ENCODE measurements around the gene TCF7L2.
"Not testable (repeated sequence)": the region's sequence is repeated elsewhere in the genome, so short reads cannot be mapped to it uniquely, and the experiment has no call there.

Gene TCF7L2

DNA sequence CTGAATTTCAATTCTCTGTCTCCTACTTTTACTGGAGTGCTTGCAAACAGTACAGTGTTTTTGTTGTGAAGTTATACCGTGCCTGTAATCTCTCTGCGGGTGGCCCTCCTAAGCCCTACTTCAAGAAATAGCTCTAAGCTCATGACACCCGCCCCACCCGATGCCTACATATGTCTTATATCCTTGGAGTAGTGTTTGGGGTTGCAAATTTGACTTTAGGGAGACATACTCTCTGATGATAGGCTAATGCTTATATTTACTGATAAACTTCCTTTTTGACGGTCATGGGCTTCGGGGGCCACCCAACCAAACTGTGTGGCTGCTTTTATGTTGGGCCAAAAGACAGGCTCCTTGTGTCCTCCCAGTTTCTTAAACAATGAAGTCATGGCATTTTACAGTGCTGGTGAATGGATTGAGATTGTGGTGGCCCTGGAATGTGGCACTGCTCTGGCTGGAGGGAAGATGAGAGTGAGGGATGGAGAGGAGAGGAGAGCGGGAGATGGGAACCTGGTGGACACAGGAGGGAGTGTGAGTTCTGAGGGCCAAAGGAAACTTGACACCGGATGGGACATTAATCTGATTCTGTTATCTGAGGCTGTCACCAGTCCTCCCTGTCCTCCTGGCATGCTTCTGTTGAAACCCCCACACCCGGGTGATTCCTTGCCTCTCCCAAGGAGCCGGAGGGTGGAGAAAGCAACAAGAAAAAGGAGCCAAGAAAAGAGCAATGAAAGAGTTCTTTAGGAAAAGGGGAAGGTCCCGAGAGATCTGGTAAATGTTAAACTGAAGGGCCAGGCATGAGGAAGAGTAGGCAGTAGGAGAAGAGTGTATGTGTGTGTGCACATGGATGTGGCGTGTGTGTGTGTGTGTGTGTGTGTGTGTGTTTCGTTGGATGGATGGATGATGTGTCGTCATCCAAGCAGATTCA, 113.3 kb downstream of the TCF7L2 start:
- TF ChIP-seq, protein P1, sequence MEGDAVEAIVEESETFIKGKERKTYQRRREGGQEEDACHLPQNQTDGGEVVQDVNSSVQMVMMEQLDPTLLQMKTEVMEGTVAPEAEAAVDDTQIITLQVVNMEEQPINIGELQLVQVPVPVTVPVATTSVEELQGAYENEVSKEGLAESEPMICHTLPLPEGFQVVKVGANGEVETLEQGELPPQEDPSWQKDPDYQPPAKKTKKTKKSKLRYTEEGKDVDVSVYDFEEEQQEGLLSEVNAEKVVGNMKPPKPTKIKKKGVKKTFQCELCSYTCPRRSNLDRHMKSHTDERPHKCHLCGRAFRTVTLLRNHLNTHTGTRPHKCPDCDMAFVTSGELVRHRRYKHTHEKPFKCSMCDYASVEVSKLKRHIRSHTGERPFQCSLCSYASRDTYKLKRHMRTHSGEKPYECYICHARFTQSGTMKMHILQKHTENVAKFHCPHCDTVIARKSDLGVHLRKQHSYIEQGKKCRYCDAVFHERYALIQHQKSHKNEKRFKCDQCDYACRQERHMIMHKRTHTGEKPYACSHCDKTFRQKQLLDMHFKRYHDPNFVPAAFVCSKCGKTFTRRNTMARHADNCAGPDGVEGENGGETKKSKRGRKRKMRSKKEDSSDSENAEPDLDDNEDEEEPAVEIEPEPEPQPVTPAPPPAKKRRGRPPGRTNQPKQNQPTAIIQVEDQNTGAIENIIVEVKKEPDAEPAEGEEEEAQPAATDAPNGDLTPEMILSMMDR (conservative IDR thresholded peaks at IDR 0.05): no peak
- no peak overlapping the region for H3K27ac ChIP-seq

DNA sequence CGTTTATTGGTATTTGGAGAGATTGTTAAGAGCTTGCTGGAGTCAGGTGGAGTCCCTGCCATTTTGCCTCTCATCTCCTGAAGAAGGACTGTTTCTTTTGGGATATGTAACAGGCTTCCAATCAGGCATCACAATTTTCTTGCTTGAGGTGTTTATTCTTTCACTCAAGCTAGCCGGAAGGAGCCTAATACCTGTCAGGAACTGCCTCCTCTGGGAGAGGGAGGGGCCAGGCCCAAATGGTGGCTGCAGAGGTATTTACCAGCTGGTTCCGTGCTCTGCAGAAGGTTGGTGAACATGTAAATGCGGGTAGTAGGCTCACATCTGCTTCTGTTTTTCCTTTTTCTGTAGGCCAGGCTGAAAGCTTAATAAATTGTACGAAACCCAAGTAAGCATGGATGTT, 114.0 kb downstream of the TCF7L2 start:
- H3K27ac ChIP-seq: no peak overlapping the region
- TF ChIP-seq, protein P1 (conservative IDR thresholded peaks at IDR 0.05): no peak

DNA sequence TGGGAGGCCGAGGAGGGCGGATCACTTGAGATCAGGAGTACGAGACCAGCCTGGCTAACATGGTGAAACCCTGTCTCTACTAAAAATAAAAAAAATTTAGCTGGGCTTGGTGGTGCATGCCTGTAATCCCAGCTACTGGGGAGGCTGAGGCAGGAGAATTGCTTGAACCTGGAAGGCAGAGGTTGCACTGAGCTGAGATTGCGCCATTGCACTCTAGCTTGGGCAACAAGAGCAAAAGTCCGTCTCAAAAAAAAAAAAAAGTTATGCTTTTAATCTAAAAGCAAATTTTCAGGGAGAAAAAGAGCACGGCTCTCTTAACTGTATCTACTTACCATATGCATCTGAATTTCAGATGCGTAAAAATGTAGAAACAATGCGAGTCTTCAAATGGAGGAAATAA, 116.1 kb downstream of the TCF7L2 start:
- H3K27ac ChIP-seq: not testable (repeated sequence)

DNA sequence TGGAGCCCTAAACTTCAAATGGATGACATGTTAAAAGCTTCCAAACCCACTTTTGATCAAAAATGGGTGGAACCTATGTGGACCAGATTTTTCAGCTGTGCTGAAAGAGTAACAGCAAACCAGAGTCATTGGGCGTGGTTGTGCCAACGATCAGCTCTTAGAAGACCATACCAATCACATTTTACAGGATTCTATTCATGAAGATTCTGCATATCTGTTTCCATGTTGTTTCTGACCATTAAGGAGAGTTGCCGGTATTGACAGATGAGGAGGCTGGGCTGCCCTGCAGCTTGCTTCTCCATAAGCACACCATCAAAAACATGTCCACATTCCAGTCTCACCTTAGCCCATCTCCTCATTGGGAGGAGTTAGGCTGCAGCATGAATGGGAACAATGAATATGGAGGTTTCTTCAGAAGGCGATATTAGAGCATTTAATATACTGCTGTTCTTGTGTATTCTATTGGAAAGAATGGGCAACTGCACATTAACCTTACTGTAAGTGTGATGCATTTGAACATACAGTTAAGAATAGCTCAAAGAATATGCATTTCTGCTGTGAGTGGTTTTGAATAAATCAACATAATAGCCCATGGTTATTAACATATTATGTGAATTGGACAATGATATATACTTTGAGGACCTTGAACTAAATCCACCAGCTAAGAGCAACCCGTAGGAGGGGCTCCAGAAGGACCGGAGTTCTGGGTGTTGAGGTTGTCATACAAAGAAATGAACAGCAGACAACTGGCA, 116.7 kb downstream of the TCF7L2 start:
- TF ChIP-seq, protein P1 (conservative IDR thresholded peaks at IDR 0.05): no peak
- no peak overlapping the region for H3K27ac ChIP-seq

DNA sequence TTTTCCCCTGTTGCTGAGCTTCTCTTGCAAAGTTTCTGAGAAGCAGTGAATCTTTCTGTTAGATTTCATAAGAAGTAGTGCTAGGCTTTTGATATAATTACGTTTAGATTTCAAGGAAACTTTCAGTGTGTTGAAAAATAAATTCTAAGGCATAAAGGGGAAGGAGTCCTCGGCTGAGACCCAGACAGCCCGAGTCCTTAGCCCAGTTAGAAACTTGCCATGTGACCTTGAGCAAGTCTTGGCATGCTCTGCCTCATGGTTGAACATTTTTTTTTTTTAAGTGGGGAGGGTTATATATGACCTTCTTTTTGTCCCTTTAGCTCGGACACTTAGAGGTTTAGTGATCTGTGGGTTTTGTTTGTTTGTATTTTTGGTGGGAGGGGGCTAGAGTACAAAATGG, 117.5 kb downstream of the TCF7L2 start:
- H3K27ac ChIP-seq: no peak overlapping the region
- TF ChIP-seq, protein P1 (conservative IDR thresholded peaks at IDR 0.05): no peak

DNA sequence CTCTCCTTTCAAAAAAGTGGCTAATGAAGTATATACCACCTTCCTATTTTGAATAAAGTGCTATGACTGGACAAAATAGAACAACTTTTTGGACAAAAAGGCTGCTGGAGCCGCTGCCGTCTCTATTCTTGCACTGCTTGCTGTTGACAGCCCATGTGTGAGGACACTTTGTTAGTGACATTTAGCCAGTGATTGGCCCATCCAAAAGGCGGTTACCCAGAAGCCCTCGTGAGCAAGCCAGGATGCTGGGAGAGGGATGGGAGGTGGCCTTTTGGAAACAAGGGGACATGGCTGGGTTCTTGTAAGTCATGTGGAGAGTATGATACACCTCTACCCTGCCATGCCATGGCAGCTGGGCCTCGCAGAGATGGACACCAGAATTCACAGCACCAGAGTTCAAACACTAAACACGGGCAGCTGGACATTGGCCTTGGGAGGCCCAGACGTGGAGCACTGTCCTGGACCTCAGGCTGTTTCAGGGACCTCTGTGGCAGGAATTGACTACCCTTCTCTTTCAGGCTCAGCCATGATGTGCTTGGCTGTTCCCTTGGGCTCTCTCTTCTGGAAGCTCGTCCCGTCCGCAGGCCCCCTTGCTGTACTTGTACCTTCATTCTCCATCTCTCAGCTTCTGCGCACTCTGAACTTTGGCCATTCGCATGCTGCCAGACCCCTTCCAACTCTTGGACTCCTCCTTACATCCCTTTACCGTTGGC, 118.3 kb downstream of the TCF7L2 start:
- no peak overlapping the region for H3K27ac ChIP-seq
- TF ChIP-seq, protein P1 (conservative IDR thresholded peaks at IDR 0.05): no peak

DNA sequence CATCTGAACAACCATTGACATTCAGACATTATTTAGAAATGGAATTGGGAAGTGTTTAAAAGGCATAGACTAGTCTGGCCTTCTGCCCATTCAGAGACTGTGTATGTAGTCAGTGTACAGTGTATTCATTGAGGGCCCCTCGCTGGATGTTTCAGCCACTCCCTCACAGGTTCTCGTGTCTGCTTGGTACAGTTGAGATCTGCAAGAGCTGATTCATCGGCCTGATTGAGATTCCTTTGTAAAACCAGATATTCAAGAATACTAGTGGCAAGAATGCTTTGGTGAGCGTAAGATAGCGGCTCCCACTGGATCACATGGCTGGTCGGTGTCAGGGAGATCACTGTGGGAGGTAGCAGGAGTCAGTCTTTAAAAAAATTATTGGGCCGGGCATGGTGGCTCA, 119.5 kb downstream of the TCF7L2 start:
- H3K27ac ChIP-seq: no peak overlapping the region
- TF ChIP-seq, protein P1 (conservative IDR thresholded peaks at IDR 0.05): no peak
